ENCODE measurements around the gene LRMDA. TPM values are rescaled to one million over a fixed set of nuclear protein-coding genes. Genes with fewer than 3 reads are reported as not detected.

LRMDA gene
- total RNA-seq, 1 experiment from 2014 or later, result not detected

- no peak for DNase-seq (ENCODE audit: low read depth)
These were observed 870.5 kb downstream of the LRMDA start for GRCh38 chr10:76301950-76302349.

- no peak for DNase-seq (ENCODE audit: low read depth)
These were observed 871.1 kb downstream of the LRMDA start for GRCh38 chr10:76302481-76302880.

- no peak for DNase-seq (ENCODE audit: low read depth)
These were observed 871.7 kb downstream of the LRMDA start for GRCh38 chr10:76302961-76303630.

GRCh38 chr10:76303682-76304316 is 872.4 kb downstream of the LRMDA start:
- DNase-seq (ENCODE audit: low read depth), result peak; percentile 66

GRCh38 chr10:76305930-76306615 is 874.6 kb downstream of the LRMDA start:
- no peak for DNase-seq (ENCODE audit: low read depth)

- DNase-seq (ENCODE audit: low read depth), result no peak
These were observed 875.4 kb downstream of the LRMDA start for GRCh38 chr10:76306856-76307255.

GRCh38 chr10:76309070-76309469 is 877.6 kb downstream of the LRMDA start:
- DNase-seq (ENCODE audit: low read depth), result no peak

GRCh38 chr10:76309741-76310587 is 878.5 kb downstream of the LRMDA start:
- DNase-seq (ENCODE audit: low read depth), result peak; percentile 25

- DNase-seq (ENCODE audit: low read depth), result no peak
These were observed 879.2 kb downstream of the LRMDA start for GRCh38 chr10:76310588-76311080.

- DNase-seq (ENCODE audit: low read depth), result peak; percentile 24
These were observed 880.6 kb downstream of the LRMDA start for GRCh38 chr10:76311752-76312636.

- no peak for DNase-seq (ENCODE audit: low read depth)
These were observed 883.8 kb downstream of the LRMDA start for GRCh38 chr10:76315240-76315639.

GRCh38 chr10:76316234-76316633 is 884.8 kb downstream of the LRMDA start:
- DNase-seq (ENCODE audit: low read depth), result no peak

GRCh38 chr10:76317078-76317477 is 885.7 kb downstream of the LRMDA start:
- no peak for DNase-seq (ENCODE audit: low read depth)

- DNase-seq (ENCODE audit: low read depth), result no peak
These were observed 886.8 kb downstream of the LRMDA start for GRCh38 chr10:76318211-76318610.

- no peak for DNase-seq (ENCODE audit: low read depth)
These were observed 888.2 kb downstream of the LRMDA start for GRCh38 chr10:76319661-76320060.

GRCh38 chr10:76324283-76324682 is 892.9 kb downstream of the LRMDA start:
- DNase-seq (ENCODE audit: low read depth), result no peak

GRCh38 chr10:76327441-76327840 is 896.0 kb downstream of the LRMDA start:
- no peak for DNase-seq (ENCODE audit: low read depth)

- no peak for DNase-seq (ENCODE audit: low read depth)
These were observed 896.9 kb downstream of the LRMDA start for GRCh38 chr10:76328348-76328747.

- DNase-seq (ENCODE audit: low read depth), result peak; percentile 37
These were observed 898.6 kb downstream of the LRMDA start for GRCh38 chr10:76329891-76330575.

GRCh38 chr10:76331742-76332141 is 900.3 kb downstream of the LRMDA start:
- DNase-seq (ENCODE audit: low read depth), result no peak

All from Daoy (cell line).